Mucosa of descending colon (tissue), 3 donors: ENCODE measurements around the gene TUBB2A. TPM values are rescaled to one million over a fixed set of nuclear protein-coding genes. Genes with fewer than 3 reads are reported as not detected.

ENCODE experiments used
- ATAC-seq: fragments of 200-7000 bp; cut with Tn5 transposase; one replicate; pipeline ENCODE4 v1.9.1; 2020; ENCODE audit warnings: mild to moderate bottlenecking, moderate library complexity
- DNase-seq, 3 donors: peaks; one replicate each; pipeline ENCODE4 v3.0.0-alpha.2; 2020
- H3K36me3 ChIP-seq: fragments of 200-600 bp; one replicate; pipeline ENCODE4 v1.8.0; 2021; ENCODE audit warnings: low read depth, mild to moderate bottlenecking
- H3K4me1 ChIP-seq: fragments of 200-600 bp; one replicate; pipeline ENCODE4 v1.8.0; 2021; ENCODE audit warnings: low read depth, mild to moderate bottlenecking
- H3K4me3 ChIP-seq: fragments of 200-600 bp; one replicate; pipeline ENCODE4 v1.8.0; 2021; ENCODE audit warnings: mild to moderate bottlenecking
- H3K9me3 ChIP-seq: fragments of 200-600 bp; one replicate; pipeline ENCODE4 v1.8.0; 2021; ENCODE audit warnings: mild to moderate bottlenecking
- CTCF ChIP-seq: fragments of 200-600 bp; IDR thresholded peaks from one replicate; pipeline ENCODE4 v1.8.0; 2022; ENCODE audit warnings: antibody characterized with exemption, mild to moderate bottlenecking
- intact Hi-C, 2 donors: fragments of 100-400 bp; cut with DNase I in 1 of 2; cut with micrococcal nuclease in 1 of 2; formaldehyde crosslinking; loops; one replicate each; pipeline versions ENCODE4 v1.11.0 to v1.11.1; 2022; cut with DNase I, micrococcal nuclease
- total RNA-seq, 3 donors: library from RNA; stranded (reverse); fragmentation: NEBNext Ultra II Directional in 2 of 3; extraction: Animal tissue kit (Norgen Biotek cat#: 25700) in 2 of 3; gene quantifications; one replicate each; pipeline versions ENCODE4 v1.2.1 to v1.2.4, GENCODE V29; 2021 to 2023
- donor health status: DM: no; HTN: no; CAD: no; lungs with moderate emphysema.
- donor health status: DM: no; HTN: no; CAD: no.
- donor health status: DM: no; HTN: yes; CAD: no.

Gene TUBB2A
- total RNA-seq, 3 donors from 2014 or later, result 16.4 to 92.8 (median 38.4) TPM

GRCh38 chr6:3165631-3166534 is 8.5 kb upstream of the TUBB2A start:
- ATAC-seq (no peak), DNase-seq (no peak)
- Histone ChIP-seq H3K4me1 (peaks cover 7% of the 10 kb centered on the region), H3K9me3 (no peaks in the 10 kb centered on the region), H3K4me3 (no peak overlapping the region), H3K36me3 (no peaks in the 10 kb centered on the region)
- no peak for TF ChIP-seq CTCF
- intact Hi-C loops, result no loop called here

GRCh38 chr6:3164388-3164787 is 7.0 kb upstream of the TUBB2A start:
- ATAC-seq (no peak), DNase-seq (no peak)
- intact Hi-C loops, result no loop called here
- no peaks in the 10 kb centered on the region for H3K36me3 ChIP-seq
- H3K9me3 ChIP-seq, result no peaks in the 10 kb centered on the region
- H3K4me1 ChIP-seq, result peaks cover 12% of the 10 kb centered on the region
- H3K4me3 ChIP-seq, result no peak overlapping the region
- no peak for TF ChIP-seq CTCF

GRCh38 chr6:3163248-3163594 is 5.9 kb upstream of the TUBB2A start:
- DNase-seq (peak in 1 of 3 donors; percentile 59), ATAC-seq (no peak)
- Histone ChIP-seq H3K4me3 (peak overlapping the region; percentile 29), H3K4me1 (peaks cover 12% of the 10 kb centered on the region), H3K9me3 (no peaks in the 10 kb centered on the region), H3K36me3 (no peaks in the 10 kb centered on the region)
- intact Hi-C loops, result no loop called here
- TF ChIP-seq CTCF, result no peak

- TF ChIP-seq CTCF, result no peak
- ATAC-seq, result peak; percentile 80
- Histone ChIP-seq H3K4me3 (peak overlapping the region; percentile 29), H3K4me1 (peaks cover 12% of the 10 kb centered on the region), H3K36me3 (no peaks in the 10 kb centered on the region), H3K9me3 (no peaks in the 10 kb centered on the region)
- DNase-seq, result peak; percentile 83 to 88 (median 85)
- intact Hi-C loops, result no loop called here
These were observed 5.4 kb upstream of the TUBB2A start for GRCh38 chr6:3162565-3163247.

GRCh38 chr6:3162067-3162497 is 4.7 kb upstream of the TUBB2A start:
- Histone ChIP-seq H3K9me3 (no peaks in the 10 kb centered on the region), H3K36me3 (no peaks in the 10 kb centered on the region), H3K4me1 (peaks cover 12% of the 10 kb centered on the region), H3K4me3 (no peak overlapping the region)
- ATAC-seq (no peak), DNase-seq (no peak)
- intact Hi-C loops, result no loop called here
- TF ChIP-seq CTCF, result no peak
